Naive thymus-derived CD4-positive, alpha-beta T cell (primary cell): ENCODE data around the gene GRM7. TPM values are rescaled to one million over a fixed set of nuclear protein-coding genes. Genes with fewer than 3 reads are reported as not detected.
A peak's percentile ranks its signal among the peaks of the same experiment; 100 is the strongest.

Experiments used
- ATAC-seq: fragments of 150-1000 bp; cut with Tn5 transposase; 2 replicates; pipeline ENCODE4 v1.10.0; 2021; ENCODE audit warnings: mild to moderate bottlenecking, moderate library complexity
- CTCF ChIA-PET: fragments of 350-600 bp; sonication (Branson Sonifier 250); formaldehyde crosslinking; loops from one replicate; lab custom pipeline; 2021; ENCODE audit warnings: antibody characterized with exemption; lab: Charles Lee
- POLR2A ChIA-PET: fragments of 350-600 bp; sonication (Branson Sonifier 250); formaldehyde crosslinking; loops from one replicate; lab custom pipeline; 2021; ENCODE audit warnings: antibody characterized with exemption, inconsistent platforms; lab: Charles Lee
- DNase-seq, 9 donors: peaks; one replicate each; pipeline versions ENCODE4 v3.0.0 to v3.0.0-alpha.2; 2020 to 2022; ENCODE audit warnings: mixed read lengths in 1 of 9
- H3K27ac ChIP-seq: one replicate; pipeline ENCODE4 v1.7.0; 2013; ENCODE audit warnings: mild to moderate bottlenecking, low read depth, low read length, moderate library complexity
- H3K27me3 ChIP-seq, 2 donors: one replicate each; pipeline ENCODE4 v1.7.0; 2013; ENCODE audit warnings: low read length in 2 of 2, mild to moderate bottlenecking in 2 of 2, moderate library complexity in 2 of 2; ENCODE audit not compliant: control insufficient read depth in 2 of 2, insufficient read depth in 2 of 2
- H3K36me3 ChIP-seq, 3 experiments: 1 replicate in 2 of 3; 2 replicates in 1 of 3; pipeline ENCODE4 v1.7.0; 2013; ENCODE audit warnings: low read length in 3 of 3, mild to moderate bottlenecking in 3 of 3, moderate library complexity in 1 of 3; ENCODE audit not compliant: insufficient read depth in 3 of 3, control insufficient read depth in 2 of 3
- H3K4me1 ChIP-seq, 2 donors: one replicate each; pipeline ENCODE4 v1.7.0; 2013; ENCODE audit warnings: low read length in 2 of 2, mild to moderate bottlenecking in 2 of 2, moderate library complexity in 1 of 2; ENCODE audit not compliant: control insufficient read depth in 2 of 2, insufficient read depth in 2 of 2
- H3K4me3 ChIP-seq: 2 replicates; pipeline ENCODE4 v1.7.0; 2013; ENCODE audit warnings: mild to moderate bottlenecking, low read length
- H3K9me3 ChIP-seq, 3 experiments: 1 replicate in 2 of 3; 2 replicates in 1 of 3; pipeline ENCODE4 v1.7.0; 2013; ENCODE audit warnings: low read length in 3 of 3; ENCODE audit not compliant: control insufficient read depth in 2 of 3
- H3K27ac Mint-ChIP-seq, 9 donors: one replicate each; pipeline ENCODE4 v1.8.0; 2020 to 2022; ENCODE audit warnings: mixed read lengths in 9 of 9, mild to moderate bottlenecking in 8 of 9, moderate library complexity in 5 of 9, inconsistent platforms in 2 of 9
- H3K27me3 Mint-ChIP-seq, 5 donors: one replicate each; pipeline ENCODE4 v1.8.0; 2021 to 2022; ENCODE audit warnings: mixed read lengths in 5 of 5, mild to moderate bottlenecking in 1 of 5
- H3K36me3 Mint-ChIP-seq, 5 donors: one replicate each; pipeline ENCODE4 v1.8.0; 2020 to 2022; ENCODE audit warnings: mixed read lengths in 5 of 5, mild to moderate bottlenecking in 3 of 5, inconsistent platforms in 1 of 5
- H3K4me1 Mint-ChIP-seq, 7 donors: one replicate each; pipeline ENCODE4 v1.8.0; 2020 to 2022; ENCODE audit warnings: mixed read lengths in 7 of 7, mild to moderate bottlenecking in 3 of 7, inconsistent platforms in 1 of 7
- H3K4me3 Mint-ChIP-seq, 10 donors: one replicate each; pipeline ENCODE4 v1.8.0; 2020 to 2022; ENCODE audit warnings: mild to moderate bottlenecking in 10 of 10, mixed read lengths in 10 of 10, moderate library complexity in 6 of 10, inconsistent platforms in 2 of 10
- H3K9me3 Mint-ChIP-seq, 11 donors: one replicate each; pipeline ENCODE4 v1.8.0; 2020 to 2022; ENCODE audit warnings: mixed read lengths in 11 of 11, mild to moderate bottlenecking in 4 of 11, inconsistent platforms in 1 of 11, moderate library complexity in 1 of 11
- intact Hi-C, 2 donors: fragments of 100-400 bp; cut with micrococcal nuclease; formaldehyde crosslinking; loops; one replicate each; pipeline ENCODE4 v1.15.1; 2023
- polyA plus RNA-seq, 2 donors: library from polyadenylated mRNA; unstranded; fragments of 300-500 nt; fragmentation: Illumina TruSeq; gene quantifications; one replicate each; pipeline ENCODE4 v1.2.3, GENCODE V29; 2021
- total RNA-seq, 6 experiments: library from RNA in 5 of 6; stranded (reverse) in 5 of 6; gene quantifications; 1 replicate in 5 of 6; 2 replicates in 1 of 6; pipeline ENCODE4 v1.2.3 and lab custom pipeline; 2021 to 2026

The GRM7 gene
- total and polyA plus RNA-seq, 7 experiments from 2014 or later, result not detected

- DNase-seq (no peak), ATAC-seq (no peak)
- no peaks in the 10 kb centered on the region for H3K36me3 ChIP-seq
- CTCF ChIA-PET, result no interaction called here
- H3K4me1 ChIP-seq, result no peaks in the 10 kb centered on the region
- no peak overlapping the region for H3K4me3 ChIP-seq
- no peaks in the 10 kb centered on the region for H3K27me3 ChIP-seq
- no peaks in the 10 kb centered on the region for H3K4me1 Mint-ChIP-seq
- intact Hi-C loops, result no loop called here
- POLR2A ChIA-PET, result no interaction called here
- H3K9me3 Mint-ChIP-seq, result no peaks in the 10 kb centered on the region
- no peaks in the 10 kb centered on the region for H3K9me3 ChIP-seq
- H3K27ac Mint-ChIP-seq, result no peak overlapping the region
- H3K27me3 Mint-ChIP-seq, result no peaks in the 10 kb centered on the region
- no peaks in the 10 kb centered on the region for H3K36me3 Mint-ChIP-seq
- H3K4me3 Mint-ChIP-seq, result no peak overlapping the region
- H3K27ac ChIP-seq, result no peak overlapping the region
Observed at GRCh38 chr3:7700977-7701376, 840.1 kb downstream of the GRM7 start.

- H3K27me3 Mint-ChIP-seq, result no peaks in the 10 kb centered on the region
- no peak overlapping the region for H3K4me3 Mint-ChIP-seq
- Histone ChIP-seq H3K27ac (no peak overlapping the region), H3K36me3 (no peaks in the 10 kb centered on the region), H3K27me3 (no peaks in the 10 kb centered on the region), H3K4me1 (peaks cover 0 to 3% of the 10 kb centered on the region in 2 donors), H3K9me3 (no peaks in the 10 kb centered on the region), H3K4me3 (no peak overlapping the region)
- peaks cover 0 to 13% (median 7%) of the 10 kb centered on the region in 7 donors for H3K4me1 Mint-ChIP-seq
- H3K9me3 Mint-ChIP-seq, result peaks cover 0 to 4% (median 0%) of the 10 kb centered on the region in 11 donors
- intact Hi-C loops, result no loop called here
- ChIA-PET POLR2A (no interaction called here), CTCF (no interaction called here)
- no peaks in the 10 kb centered on the region for H3K36me3 Mint-ChIP-seq
- DNase-seq (no peak), ATAC-seq (no peak)
- no peak overlapping the region for H3K27ac Mint-ChIP-seq
Observed at GRCh38 chr3:7707187-7707586, 846.3 kb downstream of the GRM7 start.

GRCh38 chr3:7709376-7710082 lies 848.6 kb downstream of the GRM7 start:
- Mint-ChIP-seq H3K4me3 (no peak overlapping the region), H3K27ac (peak overlapping the region in 1 of 9 donors; percentile 11), H3K36me3 (no peaks in the 10 kb centered on the region), H3K27me3 (no peaks in the 10 kb centered on the region), H3K9me3 (peaks cover 0 to 4% (median 0%) of the 10 kb centered on the region in 11 donors), H3K4me1 (peaks cover 0 to 13% (median 7%) of the 10 kb centered on the region in 7 donors)
- intact Hi-C loops, result no loop called here
- no peaks in the 10 kb centered on the region for H3K36me3 ChIP-seq
- CTCF ChIA-PET, result no interaction called here
- no peak for DNase-seq
- H3K9me3 ChIP-seq, result no peaks in the 10 kb centered on the region
- ATAC-seq, result no peak
- H3K4me1 ChIP-seq, result peaks cover 0 to 3% of the 10 kb centered on the region in 2 donors
- H3K27me3 ChIP-seq, result no peaks in the 10 kb centered on the region
- no peak overlapping the region for H3K4me3 ChIP-seq
- H3K27ac ChIP-seq, result no peak overlapping the region
- POLR2A ChIA-PET, result no interaction called here

- Mint-ChIP-seq H3K36me3 (no peaks in the 10 kb centered on the region), H3K27ac (no peak overlapping the region), H3K4me1 (peaks cover 0 to 13% (median 7%) of the 10 kb centered on the region in 7 donors), H3K9me3 (peaks cover 0 to 4% (median 0%) of the 10 kb centered on the region in 11 donors), H3K4me3 (no peak overlapping the region), H3K27me3 (no peaks in the 10 kb centered on the region)
- DNase-seq, result no peak
- Histone ChIP-seq H3K36me3 (no peaks in the 10 kb centered on the region), H3K4me1 (peaks cover 0 to 3% of the 10 kb centered on the region in 2 donors), H3K4me3 (no peak overlapping the region), H3K27me3 (no peaks in the 10 kb centered on the region), H3K9me3 (no peaks in the 10 kb centered on the region), H3K27ac (no peak overlapping the region)
- ChIA-PET CTCF (no interaction called here), POLR2A (no interaction called here)
- no peak for ATAC-seq
- intact Hi-C loops, result no loop called here
Observed at GRCh38 chr3:7710284-7710683, 849.4 kb downstream of the GRM7 start.

GRCh38 chr3:7713724-7714123 lies 852.8 kb downstream of the GRM7 start:
- Histone ChIP-seq H3K27me3 (no peaks in the 10 kb centered on the region), H3K4me1 (no peaks in the 10 kb centered on the region), H3K9me3 (no peaks in the 10 kb centered on the region), H3K4me3 (no peak overlapping the region), H3K36me3 (no peaks in the 10 kb centered on the region), H3K27ac (no peak overlapping the region)
- peaks cover 0 to 8% (median 0%) of the 10 kb centered on the region in 7 donors for H3K4me1 Mint-ChIP-seq
- intact Hi-C loops, result no loop called here
- H3K27me3 Mint-ChIP-seq, result peaks cover 0 to 4% (median 0%) of the 10 kb centered on the region in 5 donors
- ATAC-seq (no peak), DNase-seq (no peak)
- peak overlapping the region in 1 of 9 donors; percentile 11 for H3K27ac Mint-ChIP-seq
- H3K9me3 Mint-ChIP-seq, result peaks cover 0 to 3% (median 0%) of the 10 kb centered on the region in 11 donors
- CTCF ChIA-PET, result no interaction called here
- H3K4me3 Mint-ChIP-seq, result no peak overlapping the region
- H3K36me3 Mint-ChIP-seq, result no peaks in the 10 kb centered on the region
- POLR2A ChIA-PET, result no interaction called here

- Mint-ChIP-seq H3K4me1 (no peaks in the 10 kb centered on the region), H3K27ac (no peak overlapping the region), H3K36me3 (no peaks in the 10 kb centered on the region), H3K9me3 (no peaks in the 10 kb centered on the region), H3K4me3 (no peak overlapping the region), H3K27me3 (peaks cover 0 to 2% (median 0%) of the 10 kb centered on the region in 5 donors)
- no peak for ATAC-seq
- intact Hi-C loops, result no loop called here
- no peaks in the 10 kb centered on the region for H3K4me1 ChIP-seq
- no peak overlapping the region for H3K4me3 ChIP-seq
- H3K36me3 ChIP-seq, result no peaks in the 10 kb centered on the region
- H3K27ac ChIP-seq, result no peak overlapping the region
- H3K9me3 ChIP-seq, result no peaks in the 10 kb centered on the region
- DNase-seq, result no peak
- CTCF ChIA-PET, result no interaction called here
- POLR2A ChIA-PET, result no interaction called here
- no peaks in the 10 kb centered on the region for H3K27me3 ChIP-seq
Observed at GRCh38 chr3:7720649-7721297, 859.9 kb downstream of the GRM7 start.

GRCh38 chr3:7721869-7722268 lies 861.0 kb downstream of the GRM7 start:
- Mint-ChIP-seq H3K4me3 (no peak overlapping the region), H3K4me1 (no peaks in the 10 kb centered on the region), H3K36me3 (no peaks in the 10 kb centered on the region), H3K27me3 (no peaks in the 10 kb centered on the region), H3K9me3 (no peaks in the 10 kb centered on the region), H3K27ac (no peak overlapping the region)
- Histone ChIP-seq H3K27ac (no peak overlapping the region), H3K4me3 (no peak overlapping the region), H3K27me3 (no peaks in the 10 kb centered on the region), H3K9me3 (no peaks in the 10 kb centered on the region), H3K36me3 (no peaks in the 10 kb centered on the region), H3K4me1 (no peaks in the 10 kb centered on the region)
- POLR2A ChIA-PET, result no interaction called here
- CTCF ChIA-PET, result no interaction called here
- DNase-seq, result no peak
- ATAC-seq, result no peak
- intact Hi-C loops, result no loop called here
